Measurements from ENCODE around the gene PLCB1.
"Not testable (repeated sequence)": the region's sequence is repeated elsewhere in the genome, so short reads cannot be mapped to it uniquely, and the experiment has no call there.

The PLCB1 gene

GRCh38 chr20:8443464-8444072 is 311.5 kb downstream of the PLCB1 start:
- no peak for DNase-seq (ENCODE audit: low spot score)

GRCh38 chr20:8447262-8448120 is 315.4 kb downstream of the PLCB1 start:
- no peak for DNase-seq (ENCODE audit: low spot score)

- no peak for DNase-seq (ENCODE audit: low spot score)
Measured at GRCh38 chr20:8449123-8449522, 317.1 kb downstream of the PLCB1 start.

GRCh38 chr20:8454137-8454712 is 322.2 kb downstream of the PLCB1 start:
- DNase-seq (ENCODE audit: low spot score): no peak

- DNase-seq (ENCODE audit: low spot score): no peak
Measured at GRCh38 chr20:8456765-8457164, 324.7 kb downstream of the PLCB1 start.

- DNase-seq (ENCODE audit: low spot score): no peak
Measured at GRCh38 chr20:8457978-8458377, 325.9 kb downstream of the PLCB1 start.

- no peak for DNase-seq (ENCODE audit: low spot score)
Measured at GRCh38 chr20:8461186-8461585, 329.1 kb downstream of the PLCB1 start.

- DNase-seq (ENCODE audit: low spot score): no peak
Measured at GRCh38 chr20:8464368-8464767, 332.3 kb downstream of the PLCB1 start.

- not testable (repeated sequence) for DNase-seq (ENCODE audit: low spot score)
Measured at GRCh38 chr20:8466781-8467180, 334.7 kb downstream of the PLCB1 start.

- DNase-seq (ENCODE audit: low spot score): no peak
Measured at GRCh38 chr20:8470156-8470555, 338.1 kb downstream of the PLCB1 start.

GRCh38 chr20:8471465-8471864 is 339.4 kb downstream of the PLCB1 start:
- DNase-seq (ENCODE audit: low spot score): no peak

GRCh38 chr20:8473459-8473858 is 341.4 kb downstream of the PLCB1 start:
- no peak for DNase-seq (ENCODE audit: low spot score)

- DNase-seq (ENCODE audit: low spot score): no peak
Measured at GRCh38 chr20:8474027-8474668, 342.1 kb downstream of the PLCB1 start.

GRCh38 chr20:8476021-8476420 is 344.0 kb downstream of the PLCB1 start:
- DNase-seq (ENCODE audit: low spot score): no peak

- DNase-seq (ENCODE audit: low spot score): no peak
Measured at GRCh38 chr20:8480597-8480996, 348.5 kb downstream of the PLCB1 start.

GRCh38 chr20:8487696-8488095 is 355.6 kb downstream of the PLCB1 start:
- no peak for DNase-seq (ENCODE audit: low spot score)

- no peak for DNase-seq (ENCODE audit: low spot score)
Measured at GRCh38 chr20:8489094-8489883, 357.2 kb downstream of the PLCB1 start.

GRCh38 chr20:8490076-8490830 is 358.2 kb downstream of the PLCB1 start:
- no peak for DNase-seq (ENCODE audit: low spot score)

- no peak for DNase-seq (ENCODE audit: low spot score)
Measured at GRCh38 chr20:8492173-8492572, 360.1 kb downstream of the PLCB1 start.

GRCh38 chr20:8498571-8498970 is 366.5 kb downstream of the PLCB1 start:
- no peak for DNase-seq (ENCODE audit: low spot score)

- no peak for DNase-seq (ENCODE audit: low spot score)
Measured at GRCh38 chr20:8504030-8504429, 372.0 kb downstream of the PLCB1 start.

All from CD4-positive, alpha-beta T cell treated with Interleukin-15 for 4 hours (primary cell).